Activated CD4-positive, alpha-beta T cell treated with anti-CD3 and anti-CD28 coated beads for 36 hours (primary cell): ENCODE results near the gene RRP7A. TPM values are rescaled to one million over a fixed set of nuclear protein-coding genes. Genes with fewer than 3 reads are reported as not detected.
"Not testable (repeated sequence)": the region's sequence is repeated elsewhere in the genome, so short reads cannot be mapped to it uniquely, and the experiment has no call there.

Source experiments
- ATAC-seq: fragments of 200-7000 bp; cut with Tn5 transposase; one replicate; pipeline ENCODE4 v1.10.0; 2021; ENCODE audit warnings: mild to moderate bottlenecking, moderate library complexity
- CTCF ChIA-PET: fragments of 350-600 bp; sonication (Branson Sonifier 250); formaldehyde crosslinking; loops from one replicate; lab custom pipeline; 2021; ENCODE audit warnings: antibody characterized with exemption; lab: Charles Lee
- POLR2A ChIA-PET: fragments of 350-600 bp; sonication (Branson Sonifier 250); formaldehyde crosslinking; loops from one replicate; lab custom pipeline; 2021; ENCODE audit warnings: antibody characterized with exemption, inconsistent platforms; lab: Charles Lee
- DNase-seq: peaks from one replicate; pipeline ENCODE4 v3.0.0-alpha.2; 2020
- H3K27ac Mint-ChIP-seq: one replicate; pipeline ENCODE4 v1.8.0; 2021; ENCODE audit warnings: mixed read lengths
- H3K27me3 Mint-ChIP-seq: one replicate; pipeline ENCODE4 v1.8.0; 2021; ENCODE audit warnings: mixed read lengths
- H3K36me3 Mint-ChIP-seq: one replicate; pipeline ENCODE4 v1.8.0; 2021; ENCODE audit warnings: low read depth, mixed read lengths
- H3K4me1 Mint-ChIP-seq: one replicate; pipeline ENCODE4 v1.8.0; 2021; ENCODE audit warnings: mixed read lengths
- H3K4me3 Mint-ChIP-seq: one replicate; pipeline ENCODE4 v1.8.0; 2021; ENCODE audit warnings: mild to moderate bottlenecking, moderate library complexity, mixed read lengths
- H3K9me3 Mint-ChIP-seq: one replicate; pipeline ENCODE4 v1.8.0; 2021; ENCODE audit warnings: low read depth, mixed read lengths
- intact Hi-C, 2 experiments: fragments of 100-400 bp; cut with DNase I in 1 of 2; cut with micrococcal nuclease in 1 of 2; formaldehyde crosslinking; loops; one replicate each; pipeline versions ENCODE4 v1.14.2 to v1.15.1; 2022 to 2024; cut with DNase I, micrococcal nuclease
- total RNA-seq, 2 experiments: library from RNA; stranded (reverse); gene quantifications; one replicate each; pipeline ENCODE4 v1.2.3, GENCODE V29; 2021

RRP7A gene
- total RNA-seq, 2 experiments from 2014 or later = 95.6 to 98.1 TPM

DNA sequence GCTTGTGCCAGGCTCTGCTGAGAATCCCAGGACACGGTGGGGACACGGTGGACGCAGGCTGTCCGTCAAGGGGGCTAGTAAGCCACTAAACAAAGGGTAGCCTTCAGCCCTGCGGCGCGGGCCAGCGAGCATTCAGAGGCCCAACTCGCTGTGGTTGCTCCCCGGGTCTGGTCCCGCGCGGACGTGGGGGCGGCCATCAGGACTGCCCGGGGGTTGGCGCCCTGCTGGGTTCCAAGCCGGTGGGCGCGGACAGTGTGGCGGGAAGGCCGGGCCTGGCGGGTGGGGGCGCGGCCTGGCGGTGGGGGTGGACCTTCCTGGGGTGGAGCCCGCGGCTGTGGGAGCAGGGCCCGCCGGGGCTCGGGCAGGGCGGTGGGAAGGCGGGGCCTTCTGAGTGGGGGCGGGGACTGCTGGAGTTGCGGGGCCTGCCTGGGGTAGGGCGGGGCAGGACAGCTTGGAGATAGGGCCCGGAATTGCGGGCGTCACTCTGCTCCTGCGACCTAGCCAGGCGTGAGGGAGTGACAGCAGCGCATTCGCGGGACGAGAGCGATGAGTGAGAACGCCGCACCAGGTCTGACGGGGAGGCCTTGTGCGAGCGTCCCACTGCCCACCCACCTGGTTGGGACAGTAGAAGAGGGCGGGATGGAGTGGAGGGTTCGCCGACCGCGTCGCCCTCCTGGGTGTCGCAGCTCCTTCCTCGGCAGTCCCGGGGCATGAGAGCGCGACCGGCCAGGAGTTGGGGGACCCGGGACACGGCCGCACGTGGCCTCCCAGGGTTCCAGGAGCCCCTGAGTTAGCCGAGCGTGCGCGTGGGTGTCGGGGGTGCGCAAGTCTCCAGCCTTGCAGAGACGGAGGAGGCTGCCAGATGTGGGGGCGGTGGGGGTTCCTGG is 34.1 kb upstream of the RRP7A start, which contains the start of gene SERHL2:
Gene SERHL2, plus strand, starts transcription at position 482 of the 887 bp plus-strand sequence. Its CDS starts 65 bp downstream, at position 547.
- H3K27me3 Mint-ChIP-seq = no peaks in the 10 kb centered on the region
- CTCF ChIA-PET = interaction anchor here (0.6 kb wide), 1 partner anchor 584 kb away, joined by 4 read pairs; no protein-coding TSS in a partner anchor
- POLR2A ChIA-PET = interaction anchor here (0.6 kb wide), 1 partner anchor 61 kb away, joined by 4 read pairs; no protein-coding TSS in a partner anchor
- peak; percentile 99 for ATAC-seq
- H3K27ac Mint-ChIP-seq = peak within 1 kb of the TSS; percentile 51
- no peaks in the 10 kb centered on the region for H3K9me3 Mint-ChIP-seq
- peak; percentile 91 for DNase-seq
- no peaks in the 10 kb centered on the region for H3K36me3 Mint-ChIP-seq
- intact Hi-C loops = loop anchor here in 1 of 2 experiments (2.0 kb wide), 3 partner anchors 29 to 53 kb away; partner anchors contain the start of gene RRP7A
- H3K4me3 Mint-ChIP-seq = peak within 1 kb of the TSS; percentile 69
- peaks cover 6% of the 10 kb centered on the region for H3K4me1 Mint-ChIP-seq

- H3K9me3 Mint-ChIP-seq, H3K27ac Mint-ChIP-seq, H3K36me3 Mint-ChIP-seq, ATAC-seq, DNase-seq, H3K4me1 Mint-ChIP-seq, POLR2A ChIA-PET, H3K4me3 Mint-ChIP-seq, H3K27me3 Mint-ChIP-seq: not testable (repeated sequence)
- CTCF ChIA-PET = interaction anchor here (0.6 kb wide), 1 partner anchor 453 kb away, joined by 4 read pairs; no protein-coding TSS in a partner anchor
- intact Hi-C loops = loop anchor here in 1 of 2 experiments (2.0 kb wide), 3 partner anchors 31 to 51 kb away; partner anchors contain the start of gene RRP7A
Observed at GRCh38 chr22:42552294-42552647, 32.7 kb upstream of the RRP7A start.

GRCh38 chr22:42549331-42550060 is 29.9 kb upstream of the RRP7A start:
- Mint-ChIP-seq H3K36me3 (no peaks in the 10 kb centered on the region), H3K27ac (no peak overlapping the region), H3K4me1 (peaks cover 6% of the 10 kb centered on the region), H3K4me3 (no peak overlapping the region), H3K9me3 (no peaks in the 10 kb centered on the region), H3K27me3 (no peaks in the 10 kb centered on the region)
- intact Hi-C loops = no loop called here
- DNase-seq (no peak), ATAC-seq (no peak)
- ChIA-PET POLR2A (interaction anchor here (0.6 kb wide), 1 partner anchor 1132 kb away, joined by 6 read pairs; no protein-coding TSS in a partner anchor), CTCF (interaction anchor here (1.3 kb wide), 1 partner anchor 11 kb away, joined by 6 read pairs; no protein-coding TSS in a partner anchor)

DNA sequence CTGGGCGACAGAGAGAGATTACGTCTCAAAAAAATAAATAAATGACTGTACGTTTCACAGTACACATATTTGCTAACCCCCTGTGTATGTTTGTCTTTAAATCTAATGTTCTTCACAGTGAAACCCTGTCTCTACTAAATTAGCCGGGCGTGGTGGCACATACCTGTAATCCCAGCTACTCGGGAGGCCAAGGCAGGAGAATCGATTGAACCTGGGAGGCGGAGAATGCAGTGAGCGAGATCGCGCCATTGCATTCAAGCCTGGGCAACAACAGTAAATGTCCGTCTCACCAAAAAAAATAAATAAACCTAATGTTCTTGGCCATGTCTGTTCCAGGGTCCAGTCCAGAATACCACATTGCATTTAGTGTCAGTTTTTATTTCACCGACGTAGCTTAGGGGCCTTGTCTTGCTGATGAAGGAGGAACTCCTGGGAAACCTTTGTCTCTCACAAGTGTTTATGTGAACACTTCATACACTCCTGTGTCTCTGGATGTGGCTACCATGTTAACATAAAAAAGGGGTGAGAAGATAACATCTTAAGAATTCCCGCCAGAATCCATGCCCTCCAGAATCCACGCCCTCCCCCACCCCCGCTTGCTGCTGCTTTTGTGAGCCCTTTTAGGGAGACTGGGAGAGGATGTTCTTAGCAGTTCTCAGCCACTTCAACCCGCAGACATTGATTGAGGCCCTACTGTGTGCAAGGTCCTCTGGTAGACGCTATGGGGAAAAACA is 29.2 kb upstream of the RRP7A start:
- no peaks in the 10 kb centered on the region for H3K27me3 Mint-ChIP-seq
- DNase-seq (no peak), ATAC-seq (no peak)
- intact Hi-C loops = no loop called here
- ChIA-PET CTCF (interaction anchor here (0.9 kb wide), 1 partner anchor 12 kb away, joined by 3 read pairs; no protein-coding TSS in a partner anchor), POLR2A (interaction anchor here (0.6 kb wide), 1 partner anchor 13 kb away, joined by 4 read pairs; no protein-coding TSS in a partner anchor)
- no peak overlapping the region for H3K4me3 Mint-ChIP-seq
- no peaks in the 10 kb centered on the region for H3K36me3 Mint-ChIP-seq
- H3K4me1 Mint-ChIP-seq = peaks cover 4% of the 10 kb centered on the region
- H3K9me3 Mint-ChIP-seq = no peaks in the 10 kb centered on the region
- H3K27ac Mint-ChIP-seq = no peak overlapping the region

GRCh38 chr22:42548126-42548525 is 28.5 kb upstream of the RRP7A start:
- H3K9me3 Mint-ChIP-seq, H3K27ac Mint-ChIP-seq, DNase-seq, H3K4me1 Mint-ChIP-seq, ATAC-seq, H3K27me3 Mint-ChIP-seq, H3K36me3 Mint-ChIP-seq, intact Hi-C loops, H3K4me3 Mint-ChIP-seq: not testable (repeated sequence)
- ChIA-PET POLR2A (interaction anchor here (0.6 kb wide), 1 partner anchor 12 kb away, joined by 4 read pairs; no protein-coding TSS in a partner anchor), CTCF (interaction anchor here (0.9 kb wide), 1 partner anchor 13 kb away, joined by 3 read pairs; no protein-coding TSS in a partner anchor)

GRCh38 chr22:42547562-42547961 is 28.0 kb upstream of the RRP7A start:
- ChIA-PET POLR2A (no interaction called here), CTCF (interaction anchor here (0.6 kb wide), 1 partner anchor 73 kb away, joined by 5 read pairs; no protein-coding TSS in a partner anchor)
- ATAC-seq (no peak), DNase-seq (no peak)
- intact Hi-C loops = no loop called here
- Mint-ChIP-seq H3K9me3 (no peaks in the 10 kb centered on the region), H3K27me3 (no peaks in the 10 kb centered on the region), H3K36me3 (no peaks in the 10 kb centered on the region), H3K4me1 (peaks cover 4% of the 10 kb centered on the region), H3K27ac (no peak overlapping the region), H3K4me3 (no peak overlapping the region)

DNA sequence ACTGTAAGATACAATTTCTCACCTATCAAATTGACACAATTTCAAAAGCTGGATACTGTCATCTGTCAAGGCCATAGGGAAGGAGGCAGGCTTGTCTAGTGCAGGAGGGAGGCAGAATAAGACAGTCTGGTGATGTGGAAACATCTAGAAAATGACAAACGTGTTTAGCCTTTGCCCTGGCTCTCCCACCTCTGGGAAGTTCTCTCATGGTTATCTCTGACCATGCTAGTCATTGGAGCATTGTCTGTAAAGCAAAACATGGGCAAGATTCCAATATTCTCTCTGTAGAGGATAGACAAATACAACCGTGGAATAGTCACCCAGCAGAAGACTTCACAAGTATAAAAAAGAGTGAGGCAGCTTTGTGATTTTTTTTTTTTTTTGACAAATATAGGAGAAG is 25.1 kb upstream of the RRP7A start:
- intact Hi-C loops = no loop called here
- DNase-seq (no peak), ATAC-seq (no peak)
- no peaks in the 10 kb centered on the region for H3K27me3 Mint-ChIP-seq
- no peaks in the 10 kb centered on the region for H3K36me3 Mint-ChIP-seq
- no peak overlapping the region for H3K4me3 Mint-ChIP-seq
- H3K9me3 Mint-ChIP-seq = no peaks in the 10 kb centered on the region
- ChIA-PET POLR2A (no interaction called here), CTCF (no interaction called here)
- no peaks in the 10 kb centered on the region for H3K4me1 Mint-ChIP-seq
- H3K27ac Mint-ChIP-seq = no peak overlapping the region

DNA sequence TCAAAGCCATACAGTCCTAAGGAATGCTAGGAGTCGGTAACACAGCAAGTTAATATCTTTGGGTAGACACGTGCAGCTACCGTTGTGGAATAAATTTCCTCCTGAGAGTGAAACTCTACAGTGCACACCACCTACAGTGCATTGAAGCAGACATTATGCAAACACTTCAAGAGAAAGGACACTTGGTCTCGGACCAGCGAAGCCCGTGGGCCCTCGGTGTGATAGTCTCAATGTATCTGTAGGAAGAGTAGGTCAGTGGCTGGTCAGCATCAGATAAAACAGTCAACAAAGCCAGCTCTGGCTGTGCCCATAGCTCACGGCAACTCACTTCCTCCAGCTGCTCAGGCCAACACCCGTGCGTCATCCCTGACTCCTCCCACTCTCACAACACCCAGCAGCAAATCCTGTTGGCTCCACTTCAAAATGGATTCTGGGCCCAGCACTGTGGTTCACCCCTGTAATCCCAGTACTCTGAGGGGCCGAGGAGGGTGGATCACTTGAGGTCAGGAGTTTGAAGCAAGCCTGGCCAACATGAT is 19.7 kb upstream of the RRP7A start:
- ATAC-seq = peak; percentile 70
- intact Hi-C loops, H3K27me3 Mint-ChIP-seq, H3K4me1 Mint-ChIP-seq, CTCF ChIA-PET, H3K9me3 Mint-ChIP-seq, H3K27ac Mint-ChIP-seq, H3K36me3 Mint-ChIP-seq, H3K4me3 Mint-ChIP-seq, DNase-seq, POLR2A ChIA-PET: not testable (repeated sequence)

DNA sequence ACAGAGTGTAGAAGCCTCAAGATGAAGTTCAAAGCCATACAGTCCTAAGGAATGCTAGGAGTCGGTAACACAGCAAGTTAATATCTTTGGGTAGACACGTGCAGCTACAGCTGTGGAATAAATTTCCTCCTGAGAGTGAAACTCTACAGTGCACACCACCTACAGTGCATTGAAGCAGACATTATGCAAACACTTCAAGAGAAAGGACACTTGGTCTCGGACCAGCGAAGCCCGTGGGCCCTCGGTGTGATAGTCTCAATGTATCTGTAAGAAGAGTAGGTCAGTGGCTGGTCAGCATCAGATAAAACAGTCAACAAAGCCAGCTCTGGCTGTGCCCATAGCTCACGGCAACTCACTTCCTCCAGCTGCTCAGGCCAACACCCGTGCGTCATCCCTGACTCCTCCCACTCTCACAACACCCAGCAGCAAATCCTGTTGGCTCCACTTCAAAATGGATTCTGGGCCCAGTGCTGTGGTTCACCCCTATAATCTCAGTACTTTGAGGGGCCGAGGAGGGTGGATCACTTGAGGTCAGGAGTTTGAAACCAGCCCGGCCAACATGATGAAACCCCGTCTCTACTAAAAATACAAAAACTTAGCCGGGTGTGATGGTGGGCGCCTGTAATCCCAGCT is 17.7 kb upstream of the RRP7A start:
- H3K27ac Mint-ChIP-seq, POLR2A ChIA-PET, H3K9me3 Mint-ChIP-seq, H3K4me3 Mint-ChIP-seq, DNase-seq, H3K36me3 Mint-ChIP-seq, H3K27me3 Mint-ChIP-seq, intact Hi-C loops: not testable (repeated sequence)
- peak; percentile 77 for ATAC-seq
- CTCF ChIA-PET = interaction anchor here (0.6 to 0.7 kb wide), 2 partner anchors 166 to 335 kb away, joined by 3 read pairs; no protein-coding TSS in a partner anchor
- peaks cover 19% of the 10 kb centered on the region for H3K4me1 Mint-ChIP-seq

DNA sequence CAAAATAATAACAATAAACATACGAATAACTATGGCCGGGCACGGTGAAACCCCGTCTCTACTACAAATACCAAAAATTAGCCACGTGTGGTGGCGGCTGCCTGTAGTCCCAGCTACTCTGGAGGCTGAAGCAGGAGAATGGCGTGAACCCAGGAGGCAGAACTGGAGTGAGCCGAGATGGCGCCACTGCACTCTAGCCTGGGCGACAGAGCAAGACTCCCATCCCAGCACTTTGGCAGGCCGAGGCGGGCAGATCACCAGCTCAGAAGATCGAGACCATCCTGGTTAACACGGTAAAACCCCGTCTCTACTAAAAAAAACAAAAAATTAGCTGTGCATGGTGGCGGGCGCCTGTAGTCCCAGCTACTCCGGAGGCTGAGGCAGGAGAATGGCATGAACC is 17.0 kb upstream of the RRP7A start:
- peaks cover 19% of the 10 kb centered on the region for H3K4me1 Mint-ChIP-seq
- ATAC-seq, H3K36me3 Mint-ChIP-seq, H3K9me3 Mint-ChIP-seq, H3K4me3 Mint-ChIP-seq, DNase-seq, intact Hi-C loops, H3K27me3 Mint-ChIP-seq, H3K27ac Mint-ChIP-seq: not testable (repeated sequence)
- CTCF ChIA-PET = interaction anchor here (0.6 kb wide), 1 partner anchor 166 kb away, joined by 3 read pairs; no protein-coding TSS in a partner anchor
- POLR2A ChIA-PET = interaction anchor here (0.7 kb wide), 1 partner anchor 12 kb away, joined by 4 read pairs; no protein-coding TSS in a partner anchor
